GM19397 (cell line): ENCODE results near the gene NEDD4.
"Not testable (repeated sequence)": the region's sequence is repeated elsewhere in the genome, so short reads cannot be mapped to it uniquely, and the experiment has no call there.

Source experiments
- ATAC-seq: cut with Tn5 transposase; IDR thresholded peaks from one replicate; pipeline ENCODE4 v1.9.1; 2021; ENCODE audit warnings: mild to moderate bottlenecking, moderate library complexity; ENCODE audit not compliant: unreplicated experiment

Gene NEDD4

GRCh38 chr15:55993111-55993803, at the start of gene NEDD4:
NEDD4 (minus strand) TSS chr15:55993612; CDS start chr15:55993555, 57 bp downstream.
- peak; percentile 94 for ATAC-seq

GRCh38 chr15:56042498-56042897, 49.1 kb upstream of the NEDD4 start:
- ATAC-seq, result no peak

DNA sequence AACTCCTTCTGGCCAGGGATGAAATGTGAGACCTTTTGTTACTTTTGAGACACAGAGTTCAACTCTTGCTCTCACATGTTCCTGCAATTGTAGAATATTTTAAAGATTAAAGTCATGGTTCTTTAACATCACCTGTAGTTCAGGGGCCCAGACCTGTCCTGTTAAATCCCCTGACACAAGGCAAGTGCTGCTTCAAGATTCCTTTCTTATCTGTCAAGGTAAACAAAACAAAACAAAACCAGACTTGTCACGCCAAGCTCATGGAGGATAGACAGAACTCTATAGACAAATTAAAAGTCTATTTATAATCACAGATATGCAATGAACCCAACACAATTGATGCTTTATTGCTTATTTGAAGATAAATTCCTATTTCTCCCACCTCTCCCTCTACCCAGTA, 48.6 kb upstream of the NEDD4 start:
- ATAC-seq, result no peak

DNA sequence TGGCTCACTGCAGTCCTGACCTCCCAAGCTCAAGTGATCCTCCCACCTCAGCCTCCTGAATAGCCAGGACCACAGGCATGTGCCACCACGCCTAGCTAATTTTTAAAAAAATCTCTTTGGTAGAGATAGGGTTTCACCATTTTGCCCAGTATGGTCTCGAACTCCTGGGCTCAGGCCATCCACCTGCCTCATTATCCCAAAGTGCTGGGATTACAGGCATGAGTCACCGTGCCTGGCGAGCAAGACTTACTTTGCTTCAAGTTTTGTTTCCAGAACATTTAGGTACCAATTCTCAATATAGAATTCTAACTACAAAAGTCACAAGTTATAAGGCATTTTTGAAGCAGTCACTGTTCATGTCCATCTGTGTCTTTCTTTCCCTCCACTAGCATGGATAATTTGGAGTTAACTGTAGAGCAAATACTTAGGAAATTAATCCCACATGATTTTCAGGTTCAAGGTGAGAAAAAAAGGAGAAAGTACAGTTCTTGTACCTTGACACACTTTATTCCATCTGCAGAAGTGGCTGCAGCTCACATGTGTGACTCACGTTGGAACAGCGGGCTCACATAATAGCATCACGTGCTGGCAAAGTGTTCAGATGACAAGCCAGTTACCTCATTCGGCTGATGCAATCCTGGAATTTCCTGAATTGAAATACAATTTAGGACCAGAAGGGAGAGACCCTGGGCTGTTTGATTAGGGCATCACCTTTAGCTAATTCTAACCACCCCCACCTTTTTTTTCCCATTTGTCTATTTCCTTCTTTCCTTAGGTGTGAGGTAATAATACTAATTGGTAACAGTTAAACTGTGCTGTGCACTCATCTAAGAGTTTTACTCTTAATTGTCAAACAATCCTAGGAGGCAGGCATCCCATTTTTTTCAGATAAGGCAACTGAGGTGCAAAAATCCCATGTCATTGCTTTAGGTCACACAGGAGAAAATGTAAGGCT, 46.9 kb upstream of the NEDD4 start:
- ATAC-seq, result no peak

DNA sequence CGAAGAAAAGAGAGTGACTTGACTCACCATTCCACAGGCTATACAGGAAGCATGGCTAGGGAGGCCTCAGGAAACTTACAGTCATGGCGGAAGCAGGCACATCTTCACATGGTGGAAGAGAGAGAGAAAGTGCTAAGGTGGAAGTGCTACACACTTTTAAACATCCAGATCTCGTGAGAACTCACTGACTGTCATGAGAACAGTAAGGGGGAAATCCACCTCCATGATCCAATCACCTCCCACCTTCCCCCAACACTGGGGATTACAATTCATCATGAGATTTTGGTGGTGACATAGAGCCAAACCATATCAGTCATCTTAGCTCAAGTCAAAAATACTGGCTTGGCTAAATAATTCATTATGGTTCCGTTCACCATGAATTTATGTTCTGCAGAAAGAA, 45.3 kb upstream of the NEDD4 start:
- ATAC-seq, result no peak

DNA sequence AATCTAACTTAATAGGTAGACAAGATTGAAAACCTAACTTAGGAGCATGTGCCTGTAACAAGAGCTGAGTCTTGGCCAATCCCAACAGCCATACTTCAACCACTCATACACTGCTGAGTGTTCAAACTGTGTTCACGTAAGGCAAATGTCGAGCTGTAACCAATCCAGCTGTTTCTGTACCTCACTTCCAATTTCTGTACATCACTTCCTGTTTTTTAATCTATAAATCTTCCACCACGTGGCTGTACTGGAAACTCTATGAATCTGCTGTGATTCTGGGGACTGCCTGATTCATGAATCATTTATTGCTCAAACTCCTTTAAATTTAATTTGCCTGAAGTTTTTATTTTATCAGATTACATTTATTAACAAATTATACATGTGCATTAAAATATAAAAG, 44.6 kb upstream of the NEDD4 start:
- no peak for ATAC-seq

DNA sequence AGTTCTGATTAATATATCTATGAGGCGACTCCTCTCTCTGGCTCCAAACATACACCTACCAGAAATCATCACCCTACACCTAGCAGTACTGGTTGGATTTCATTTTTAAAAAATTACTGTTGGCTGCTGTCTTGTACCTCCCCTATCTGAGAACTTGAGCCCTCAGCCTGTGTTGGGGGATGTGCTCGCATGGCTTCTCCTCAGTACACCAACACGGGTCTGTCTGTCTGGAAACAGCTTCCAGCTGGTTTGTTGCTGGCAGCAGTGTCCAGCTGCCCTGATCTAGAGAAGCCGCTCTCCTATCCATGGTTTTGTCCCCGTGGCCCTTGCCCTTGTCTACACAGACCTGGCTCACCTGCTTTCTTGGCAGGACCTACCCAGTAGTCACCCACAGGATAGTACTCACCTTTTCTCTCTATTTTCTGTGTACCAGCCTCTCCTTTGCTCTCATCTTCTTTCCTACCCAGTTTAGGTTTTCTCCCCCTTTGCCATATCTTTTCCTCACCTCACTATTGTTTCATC, 43.2 kb upstream of the NEDD4 start:
- no peak for ATAC-seq

- ATAC-seq, result no peak
Measured at GRCh38 chr15:56035166-56035565, 41.8 kb upstream of the NEDD4 start.

GRCh38 chr15:56034514-56034913, 41.1 kb upstream of the NEDD4 start:
- ATAC-seq, result no peak

DNA sequence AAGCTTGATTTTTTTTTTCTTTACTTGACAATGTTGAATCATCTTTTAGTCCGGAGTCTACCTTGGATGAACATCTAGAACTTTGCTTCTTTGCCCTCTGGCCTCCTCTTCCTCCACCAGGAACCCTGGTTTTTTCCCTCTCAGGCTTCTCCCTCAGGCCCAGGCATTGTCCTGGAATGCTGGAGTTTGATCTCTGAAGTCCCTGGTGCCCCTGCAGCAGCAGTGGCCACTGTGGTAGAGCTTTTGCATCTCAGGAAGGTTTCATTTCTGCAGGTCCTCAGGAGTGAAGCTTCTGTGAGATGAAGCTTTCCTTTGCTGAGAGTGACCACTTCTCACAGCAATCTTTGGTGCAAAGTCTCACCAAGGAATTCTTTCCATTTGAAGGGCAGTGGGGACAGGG, 39.0 kb upstream of the NEDD4 start:
- no peak for ATAC-seq

DNA sequence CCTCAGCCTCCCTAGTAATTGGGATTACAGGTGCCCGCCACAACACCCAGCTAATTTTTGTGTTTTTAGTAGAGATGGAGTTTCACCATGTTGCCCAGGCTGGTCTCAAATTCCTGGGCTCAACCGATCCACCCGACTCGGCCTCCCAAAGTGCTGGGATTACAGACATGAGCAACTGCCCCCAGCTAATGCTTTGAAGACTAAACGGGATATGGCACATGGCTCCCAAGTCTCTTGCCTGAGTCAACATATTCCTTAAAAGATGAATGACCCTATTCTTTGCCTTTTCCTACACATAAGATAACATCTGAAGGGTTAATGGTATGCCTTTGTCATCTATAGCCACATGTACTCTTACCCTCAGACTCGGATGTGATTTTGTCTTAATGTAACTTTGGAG, 38.4 kb upstream of the NEDD4 start:
- no peak for ATAC-seq

DNA sequence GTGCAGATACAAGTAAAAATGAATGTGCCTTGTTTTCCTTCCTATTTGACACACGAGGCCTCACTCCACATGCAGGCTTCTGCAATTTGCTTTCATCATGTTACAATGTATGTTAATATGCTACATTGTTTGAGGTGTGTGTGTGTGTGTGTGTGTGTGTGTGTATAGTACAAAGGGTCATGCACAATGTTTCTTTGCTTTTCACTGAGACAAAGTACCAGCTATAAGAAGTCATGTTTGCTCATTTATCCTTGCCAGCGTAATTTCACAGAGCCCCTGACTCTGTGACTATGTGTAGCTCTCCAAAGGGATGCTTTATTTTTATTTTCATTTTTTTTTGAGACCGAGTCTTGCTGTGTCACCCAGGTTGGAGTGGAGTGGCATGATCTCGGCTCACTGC, 38.0 kb upstream of the NEDD4 start:
- no peak for ATAC-seq

DNA sequence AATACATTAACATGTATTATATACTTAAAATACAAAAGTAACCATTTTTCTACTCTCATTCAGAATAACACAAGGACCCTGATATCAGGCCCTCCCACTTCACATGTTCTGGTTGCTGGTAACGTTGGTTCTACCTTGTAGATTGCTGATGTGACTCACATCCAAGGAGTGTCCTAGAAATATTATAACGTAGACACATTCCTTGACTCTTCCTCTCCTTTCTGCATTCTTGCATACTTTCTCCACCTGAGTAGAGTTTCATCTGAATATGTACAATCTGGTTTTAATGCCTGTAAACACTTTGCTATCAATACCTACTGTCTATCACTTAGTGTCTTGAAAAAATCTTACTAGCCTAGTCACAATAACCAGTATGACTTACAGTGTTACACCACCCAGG, 35.0 kb upstream of the NEDD4 start:
- no peak for ATAC-seq

DNA sequence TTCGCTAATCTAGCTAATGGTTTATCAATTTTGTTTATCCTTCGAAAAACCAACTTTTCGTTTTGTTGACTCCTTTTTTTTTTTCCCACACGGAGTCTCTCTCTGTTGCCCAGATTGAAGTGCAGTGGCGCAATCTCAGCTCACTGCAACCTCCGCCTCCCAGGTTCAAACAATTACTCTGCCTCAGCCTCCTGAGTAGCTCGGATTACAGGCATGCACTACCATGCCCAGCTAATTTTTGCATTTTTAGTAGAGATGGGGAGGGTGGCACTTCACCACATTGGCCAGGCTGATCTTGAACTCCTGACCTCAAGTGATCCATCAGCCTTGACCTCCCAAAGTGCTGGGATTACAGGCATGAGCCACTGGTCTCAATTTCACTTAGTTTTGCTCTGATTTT, 29.7 kb upstream of the NEDD4 start:
- ATAC-seq, result not testable (repeated sequence)

GRCh38 chr15:56019819-56020486, 26.5 kb upstream of the NEDD4 start:
- ATAC-seq, result no peak

DNA sequence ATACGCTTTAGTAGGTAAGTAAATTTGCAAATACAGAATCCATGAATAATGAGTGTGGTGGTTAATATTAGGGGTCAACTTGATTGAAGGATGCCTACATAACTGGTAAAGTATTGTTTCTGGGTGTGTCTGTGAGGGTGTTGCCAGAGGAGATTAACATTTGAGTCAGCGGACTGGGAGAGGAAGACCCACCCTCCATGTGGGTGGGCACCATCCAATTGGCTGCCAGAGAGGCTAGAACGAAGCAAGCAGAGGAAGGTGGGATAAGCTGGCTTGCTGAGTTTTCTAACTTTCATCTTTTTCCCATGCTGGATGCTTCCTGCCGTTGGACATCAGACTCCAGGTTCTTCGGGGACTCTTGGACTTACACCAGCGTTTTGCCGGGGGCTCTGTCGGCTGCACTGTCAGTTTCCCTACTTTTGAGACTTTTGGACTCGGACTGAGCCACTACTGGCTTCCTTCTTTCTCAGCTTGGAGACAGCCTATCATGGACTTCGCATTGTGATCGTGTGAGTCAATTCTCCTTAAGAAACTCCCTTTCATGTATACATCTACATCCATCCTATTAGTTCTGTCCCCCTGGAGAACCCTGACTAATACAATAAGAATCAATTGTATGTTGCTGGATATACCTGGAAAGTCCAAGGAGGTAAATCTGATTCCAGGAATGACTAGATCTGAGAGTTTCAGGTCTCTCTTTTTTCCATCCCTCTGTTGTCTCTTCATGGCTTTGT, 25.8 kb upstream of the NEDD4 start:
- no peak for ATAC-seq

GRCh38 chr15:56017920-56018319, 24.5 kb upstream of the NEDD4 start:
- no peak for ATAC-seq

- no peak for ATAC-seq
Measured at GRCh38 chr15:56017511-56017910, 24.1 kb upstream of the NEDD4 start.

DNA sequence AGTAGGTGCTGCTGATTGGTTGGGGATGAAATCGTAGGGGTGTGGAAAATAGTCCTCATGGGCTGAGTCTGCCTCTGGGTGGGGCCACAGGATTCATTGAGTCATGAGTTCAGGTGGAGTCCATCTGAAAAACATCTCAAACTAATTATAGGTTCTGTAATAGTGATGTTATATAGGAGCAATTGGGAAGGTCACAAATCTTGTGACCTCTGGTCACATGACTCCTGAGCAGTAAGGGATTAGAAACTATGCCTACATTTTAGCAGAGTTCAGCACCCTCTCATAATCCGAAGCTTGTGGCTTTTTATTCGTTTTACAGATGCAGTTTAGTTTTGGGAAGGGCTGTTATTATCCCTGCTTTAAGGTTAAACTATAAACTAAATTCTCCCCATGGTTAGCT, 22.9 kb upstream of the NEDD4 start:
- no peak for ATAC-seq

DNA sequence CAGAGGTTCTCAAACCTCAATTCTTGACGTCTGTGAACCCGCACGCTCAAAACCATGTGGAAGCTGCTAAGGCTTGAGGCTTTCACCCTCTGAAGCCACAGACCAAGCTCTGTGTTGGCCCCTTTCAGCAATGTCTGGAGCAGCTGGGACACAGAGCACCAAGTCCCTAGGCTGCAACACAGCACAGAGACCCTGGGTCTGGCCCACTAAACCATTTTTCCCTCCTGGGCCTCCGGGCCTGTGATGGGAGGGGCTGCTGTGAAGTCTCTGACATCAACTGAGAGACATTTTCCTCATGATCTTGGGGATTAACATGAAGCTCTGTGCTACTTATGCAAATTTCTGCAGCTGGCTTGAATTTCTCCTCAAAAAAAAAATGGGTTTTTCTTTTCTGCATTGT, 21.3 kb upstream of the NEDD4 start:
- ATAC-seq, result no peak

DNA sequence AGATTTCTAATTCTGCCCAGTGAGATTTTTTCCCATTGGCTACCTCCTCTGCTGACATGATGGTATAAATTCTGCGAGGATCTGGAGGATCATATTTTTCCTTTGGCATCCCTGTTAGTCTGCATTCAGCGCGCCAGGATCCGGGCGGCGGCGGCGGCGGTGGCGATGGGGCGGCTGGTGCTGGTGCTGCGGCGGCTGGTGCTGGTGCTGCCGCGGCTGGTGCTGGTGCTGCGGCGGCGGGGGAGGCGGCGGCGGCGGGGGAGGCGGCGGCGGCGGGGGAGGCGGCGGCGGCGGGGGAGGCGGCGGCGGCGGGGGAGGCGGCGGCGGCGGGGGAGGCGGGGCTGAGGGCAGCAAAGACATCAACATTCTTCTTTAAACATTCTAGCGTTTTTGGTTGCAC, 13.6 kb upstream of the NEDD4 start:
- ATAC-seq, result not testable (repeated sequence)
